Renal cortical epithelial cell (primary cell): ENCODE data around the gene NAALADL2. TPM values are rescaled to one million over a fixed set of nuclear protein-coding genes. Genes with fewer than 3 reads are reported as not detected.

Experiments used
- DNase-seq: peaks from one replicate; pipeline ENCODE4 v3.0.0-alpha.2; 2011; ENCODE audit warnings: low read depth
- total RNA-seq: library from RNA; depleted of rRNA; stranded (reverse); fragments of >200 nt; gene quantifications from 2 replicates; pipeline ENCODE4 v1.2.3, GENCODE V29; 2014

Gene NAALADL2
- total RNA-seq, 1 donor from 2014 or later = 6.0 TPM

GRCh38 chr3:175200391-175201095 is 341.4 kb downstream of the NAALADL2 start:
- peak; percentile 13 for DNase-seq

GRCh38 chr3:175207361-175207760 is 348.2 kb downstream of the NAALADL2 start:
- peak; percentile 2 for DNase-seq

GRCh38 chr3:175208326-175208725 is 349.2 kb downstream of the NAALADL2 start:
- DNase-seq = peak; percentile 6

- DNase-seq = no peak
Observed at GRCh38 chr3:175211466-175211865, 352.3 kb downstream of the NAALADL2 start.

- DNase-seq = peak; percentile 80
Observed at GRCh38 chr3:175212896-175213295, 353.8 kb downstream of the NAALADL2 start.

- no peak for DNase-seq
Observed at GRCh38 chr3:175214216-175214615, 355.1 kb downstream of the NAALADL2 start.

- no peak for DNase-seq
Observed at GRCh38 chr3:175215833-175216232, 356.7 kb downstream of the NAALADL2 start.

GRCh38 chr3:175222356-175222755 is 363.2 kb downstream of the NAALADL2 start:
- DNase-seq = peak; percentile 4

- DNase-seq = no peak
Observed at GRCh38 chr3:175224051-175224450, 364.9 kb downstream of the NAALADL2 start.

GRCh38 chr3:175226444-175226843 is 367.3 kb downstream of the NAALADL2 start:
- DNase-seq = no peak

- no peak for DNase-seq
Observed at GRCh38 chr3:175227126-175227525, 368.0 kb downstream of the NAALADL2 start.

GRCh38 chr3:175233957-175234940 is 375.1 kb downstream of the NAALADL2 start:
- no peak for DNase-seq

- no peak for DNase-seq
Observed at GRCh38 chr3:175238801-175239200, 379.7 kb downstream of the NAALADL2 start.

- no peak for DNase-seq
Observed at GRCh38 chr3:175240921-175241320, 381.8 kb downstream of the NAALADL2 start.

- no peak for DNase-seq
Observed at GRCh38 chr3:175242243-175242642, 383.1 kb downstream of the NAALADL2 start.

- DNase-seq = no peak
Observed at GRCh38 chr3:175246234-175246633, 387.1 kb downstream of the NAALADL2 start.

GRCh38 chr3:175246766-175247165 is 387.6 kb downstream of the NAALADL2 start:
- DNase-seq = no peak

- no peak for DNase-seq
Observed at GRCh38 chr3:175247629-175248028, 388.5 kb downstream of the NAALADL2 start.

- DNase-seq = no peak
Observed at GRCh38 chr3:175248832-175249231, 389.7 kb downstream of the NAALADL2 start.

- peak; percentile 68 for DNase-seq
Observed at GRCh38 chr3:175255698-175256097, 396.6 kb downstream of the NAALADL2 start.

GRCh38 chr3:175257123-175257522 is 398.0 kb downstream of the NAALADL2 start:
- no peak for DNase-seq

GRCh38 chr3:175258763-175259162 is 399.6 kb downstream of the NAALADL2 start:
- DNase-seq = peak; percentile 91
